AG04449 (cell line): ENCODE results near the gene S100PBP.
A peak's percentile ranks its signal among the peaks of the same experiment; 100 is the strongest.

Experiments used
- CTCF ChIA-PET: fragments of 350-600 bp; formaldehyde crosslinking; extraction: SDS; loops from one replicate; lab custom pipeline; 2021; ENCODE audit warnings: antibody characterized with exemption; lab: Yijun Ruan, JAX
- POLR2A ChIA-PET: fragments of 400-600, 350-600 bp; formaldehyde crosslinking; extraction: SDS; loops from one replicate; lab custom pipeline; 2020; ENCODE audit warnings: antibody characterized with exemption, inconsistent platforms; lab: Yijun Ruan, JAX
- DNase-seq: peaks from one replicate; pipeline ENCODE4 v3.0.0-alpha.2; 2010; ENCODE audit warnings: low read depth, low spot score
- H3K4me3 ChIP-seq: 2 replicates; pipeline ENCODE4 v1.5.1; 2011; ENCODE audit warnings: low read depth, mild to moderate bottlenecking, control low read depth, low read length
- TF ChIP-seq, protein P1 (sequence below): IDR thresholded peaks from one replicate; pipeline ENCODE4 v1.5.1; 2011; ENCODE audit warnings: mild to moderate bottlenecking, moderate library complexity, low read length, control low read depth, inconsistent platforms; ENCODE audit not compliant: insufficient read depth; ENCODE audit errors: missing control alignments

Gene S100PBP

DNA sequence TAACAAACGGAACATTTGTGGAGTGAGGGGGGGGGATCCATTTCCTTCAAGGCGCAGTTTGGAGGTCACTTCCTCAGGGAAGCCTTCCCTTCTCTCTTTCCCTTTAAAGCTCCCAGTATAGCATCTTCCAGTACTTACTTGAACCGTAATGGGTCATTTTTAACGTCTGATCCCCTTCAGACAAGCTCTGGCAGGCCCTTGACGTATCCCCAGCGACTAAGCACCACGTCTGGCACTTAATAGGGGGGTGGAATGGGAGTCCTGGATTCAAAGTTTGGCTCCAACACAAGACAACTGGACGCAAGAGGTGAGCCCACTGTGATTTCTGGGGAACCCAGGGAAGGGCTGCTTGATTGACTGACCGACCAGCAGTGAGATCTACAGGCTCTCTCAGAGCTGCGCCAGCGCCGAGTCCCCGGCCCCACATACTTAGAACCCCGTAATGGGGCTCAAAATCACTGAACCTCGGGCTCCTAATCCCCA, 736 bp upstream of the S100PBP start:
- ChIA-PET POLR2A (interaction anchor here (0.8 to 1.4 kb wide), 4 partner anchors 11 to 115 kb away, joined by 3 to 4 read pairs (median 3); no protein-coding TSS in a partner anchor), CTCF (interaction anchor here (1.0 to 1.2 kb wide), 2 partner anchors 105 to 270 kb away, joined by 4 to 5 read pairs; no protein-coding TSS in a partner anchor)
- DNase-seq, result no peak
- TF ChIP-seq, protein P1, sequence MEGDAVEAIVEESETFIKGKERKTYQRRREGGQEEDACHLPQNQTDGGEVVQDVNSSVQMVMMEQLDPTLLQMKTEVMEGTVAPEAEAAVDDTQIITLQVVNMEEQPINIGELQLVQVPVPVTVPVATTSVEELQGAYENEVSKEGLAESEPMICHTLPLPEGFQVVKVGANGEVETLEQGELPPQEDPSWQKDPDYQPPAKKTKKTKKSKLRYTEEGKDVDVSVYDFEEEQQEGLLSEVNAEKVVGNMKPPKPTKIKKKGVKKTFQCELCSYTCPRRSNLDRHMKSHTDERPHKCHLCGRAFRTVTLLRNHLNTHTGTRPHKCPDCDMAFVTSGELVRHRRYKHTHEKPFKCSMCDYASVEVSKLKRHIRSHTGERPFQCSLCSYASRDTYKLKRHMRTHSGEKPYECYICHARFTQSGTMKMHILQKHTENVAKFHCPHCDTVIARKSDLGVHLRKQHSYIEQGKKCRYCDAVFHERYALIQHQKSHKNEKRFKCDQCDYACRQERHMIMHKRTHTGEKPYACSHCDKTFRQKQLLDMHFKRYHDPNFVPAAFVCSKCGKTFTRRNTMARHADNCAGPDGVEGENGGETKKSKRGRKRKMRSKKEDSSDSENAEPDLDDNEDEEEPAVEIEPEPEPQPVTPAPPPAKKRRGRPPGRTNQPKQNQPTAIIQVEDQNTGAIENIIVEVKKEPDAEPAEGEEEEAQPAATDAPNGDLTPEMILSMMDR, result no peak
- H3K4me3 ChIP-seq, result peak overlapping the region; percentile 95

DNA sequence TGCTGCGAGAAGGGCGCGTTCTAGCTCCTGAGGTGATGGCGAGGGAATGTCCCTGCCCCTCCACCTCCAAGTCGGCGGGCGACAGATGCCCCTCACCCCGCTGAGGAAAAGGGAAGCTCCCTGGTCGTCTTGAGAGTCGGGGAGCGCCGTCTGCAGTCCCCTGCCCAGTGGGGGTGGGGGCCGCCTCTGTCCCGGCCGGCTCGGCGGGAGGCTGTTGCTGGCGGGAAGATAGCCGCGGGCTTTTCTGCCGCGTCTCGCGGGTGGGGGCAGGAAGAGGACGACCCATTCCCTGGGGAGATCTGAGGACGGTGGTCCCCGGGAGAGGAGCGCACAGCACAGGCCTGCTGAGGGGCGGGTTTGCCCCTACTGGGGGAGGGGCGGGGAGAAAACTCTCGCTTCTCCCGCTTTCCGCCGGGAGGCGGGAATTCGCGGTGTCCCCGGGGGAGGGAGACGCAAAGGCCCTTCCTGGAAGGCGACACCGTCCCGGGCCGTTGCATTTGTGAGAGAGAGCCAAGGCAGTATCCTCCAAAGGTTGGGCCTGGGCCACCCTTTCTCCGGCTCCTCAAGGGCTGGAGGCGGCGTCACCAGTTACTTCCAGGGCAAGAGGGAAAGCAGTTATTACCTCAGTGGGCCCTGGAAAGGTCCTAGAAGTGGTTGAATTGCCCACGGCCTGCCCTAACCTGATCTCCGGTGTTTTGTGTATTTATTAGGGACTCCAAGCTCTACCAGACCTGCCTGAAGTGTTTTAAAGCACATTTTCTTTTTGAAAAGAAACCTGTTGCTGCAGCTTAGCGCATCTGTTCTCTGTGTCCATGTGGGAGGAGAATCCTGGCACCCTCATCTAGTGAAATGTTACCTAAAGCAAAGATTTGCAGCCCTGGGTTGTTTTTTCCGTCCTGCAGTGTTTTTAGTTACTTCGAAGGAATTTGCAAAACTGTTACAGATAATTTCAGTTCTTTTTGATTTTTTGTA, 648 bp downstream of the S100PBP start:
- H3K4me3 ChIP-seq, result peak overlapping the region; percentile 95
- no peak for DNase-seq
- TF ChIP-seq, protein P1, result no peak
- POLR2A ChIA-PET, result interaction anchor here (1.1 to 1.4 kb wide), 2 partner anchors 42 to 49 kb away, joined by 3 to 4 read pairs; no protein-coding TSS in a partner anchor
- CTCF ChIA-PET, result interaction anchor here (0.6 to 2.0 kb wide), 5 partner anchors 9 to 268 kb away, joined by 3 to 6 read pairs (median 3); no protein-coding TSS in a partner anchor

DNA sequence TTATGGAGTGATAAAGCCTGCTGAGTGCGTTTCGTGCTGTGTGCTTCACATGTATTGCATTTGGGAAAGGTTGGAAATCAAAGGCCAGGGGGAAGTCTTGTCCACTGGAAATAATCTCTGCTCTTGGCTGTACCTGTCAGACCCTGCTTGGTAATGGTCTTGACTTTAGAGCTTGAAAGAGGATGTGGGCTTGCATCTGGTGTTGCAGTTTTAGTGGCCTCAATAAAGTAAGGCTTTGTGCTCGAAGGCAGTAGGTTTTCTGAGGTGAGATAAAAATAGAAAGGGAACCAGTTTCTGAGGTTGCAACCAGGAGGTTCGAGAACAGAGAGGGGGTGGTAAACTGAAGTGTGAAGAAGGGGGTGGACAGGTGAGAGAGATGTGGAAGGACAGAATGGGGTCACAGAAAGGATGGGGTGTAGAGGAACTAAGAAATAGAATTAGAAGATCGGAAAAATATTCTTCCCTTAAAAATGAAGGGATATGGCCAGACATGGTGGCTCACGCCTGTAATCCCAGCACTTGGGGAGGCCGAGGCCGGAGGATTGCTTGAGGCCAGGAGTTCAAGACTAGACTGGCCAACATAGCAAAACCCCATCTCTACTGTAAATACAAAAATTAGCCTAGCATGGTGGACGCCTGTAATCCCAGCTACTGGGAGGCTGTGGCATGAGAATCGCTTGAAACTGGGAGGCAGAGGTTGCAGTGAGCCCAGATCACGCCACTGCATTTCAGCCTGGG, 1.5 kb downstream of the S100PBP start:
- ChIA-PET CTCF (interaction anchor here (0.7 to 2.0 kb wide), 2 partner anchors 16 to 267 kb away, joined by 3 to 4 read pairs; no protein-coding TSS in a partner anchor), POLR2A (no interaction called here)
- TF ChIP-seq, protein P1, result no peak
- DNase-seq, result no peak
- peak overlapping the region; percentile 95 for H3K4me3 ChIP-seq

DNA sequence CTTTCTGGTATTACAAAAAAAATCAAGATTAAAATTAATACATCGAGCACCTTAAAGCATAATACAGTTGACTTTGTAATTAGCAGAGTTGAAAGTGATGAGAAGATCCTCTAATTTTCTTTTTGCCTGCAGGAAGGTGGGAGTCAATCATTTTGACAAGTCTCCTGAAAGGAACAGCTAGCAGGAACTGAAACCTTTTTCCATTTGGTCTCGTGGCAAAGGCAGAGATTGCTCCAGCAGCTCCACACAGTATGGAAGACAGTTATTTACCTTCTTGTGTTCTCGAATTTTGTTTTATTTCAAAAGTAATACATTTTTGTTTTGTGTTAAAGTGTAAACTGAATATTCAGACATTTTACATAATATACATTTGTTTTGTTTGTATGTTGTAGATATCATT, 7.7 kb downstream of the S100PBP start:
- ChIA-PET CTCF (interaction anchor here (0.8 to 1.5 kb wide), 2 partner anchors 11 to 21 kb away, joined by 4 to 5 read pairs; no protein-coding TSS in a partner anchor), POLR2A (no interaction called here)
- DNase-seq, result no peak
- TF ChIP-seq, protein P1, result no peak
- H3K4me3 ChIP-seq, result no peak overlapping the region

DNA sequence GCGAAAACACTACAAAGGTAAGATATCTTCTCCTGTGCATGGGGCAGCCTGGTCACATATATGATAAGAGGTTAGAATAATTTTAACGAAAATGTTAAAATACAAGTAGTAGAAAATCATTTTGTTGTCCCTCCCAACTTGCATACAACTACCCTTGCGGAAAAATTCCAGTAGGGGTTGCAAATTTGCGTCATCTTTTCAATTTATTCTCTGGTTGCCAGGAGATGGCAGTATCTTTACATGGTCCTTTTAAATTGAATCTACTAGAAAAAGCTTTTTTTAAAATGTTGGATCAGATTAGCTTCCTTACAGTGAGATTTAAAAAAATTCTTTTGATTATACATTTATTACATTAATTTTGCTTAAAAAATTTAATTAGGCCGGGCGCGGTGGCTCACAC, 10.9 kb downstream of the S100PBP start:
- H3K4me3 ChIP-seq, result no peak overlapping the region
- no peak for DNase-seq
- ChIA-PET POLR2A (no interaction called here), CTCF (interaction anchor here (0.7 to 3.0 kb wide), 10 partner anchors 11 to 257 kb away, joined by 3 to 13 read pairs (median 4); partner anchors contain the start of genes S100PBP and YARS1)
- TF ChIP-seq, protein P1, result no peak
